ENCODE measurements around the gene GJC1. TPM values are rescaled to one million over a fixed set of nuclear protein-coding genes. Genes with fewer than 3 reads are reported as not detected.

GJC1 gene
- total RNA-seq, 1 donor from 2014 or later: 7.5 TPM

DNA sequence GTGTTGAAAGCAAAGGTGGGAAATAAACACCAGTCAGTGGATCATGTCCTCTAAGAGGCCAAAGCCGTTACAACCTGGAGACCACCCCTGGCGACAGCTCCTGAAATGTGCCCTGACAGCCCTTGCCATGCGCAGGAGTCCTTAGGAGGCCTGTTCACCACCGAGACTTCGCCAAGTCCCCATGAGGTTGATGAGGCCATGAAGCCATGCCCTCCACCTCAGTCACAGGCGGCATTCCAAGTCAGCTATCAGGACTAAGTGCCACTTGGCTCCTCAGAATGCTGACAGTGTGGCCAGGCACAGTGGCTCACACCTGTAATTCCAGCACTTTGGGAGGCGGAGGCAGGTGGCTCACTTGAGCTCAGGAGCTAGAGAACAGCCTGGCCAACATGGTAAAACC lies 44.2 kb downstream of the GJC1 start:
- H3K9me3 Mint-ChIP-seq: no peaks in the 10 kb centered on the region
- intact Hi-C loops (cut with micrococcal nuclease): no loop called here
- H3K4me1 Mint-ChIP-seq: no peaks in the 10 kb centered on the region
- no peaks in the 10 kb centered on the region for H3K36me3 Mint-ChIP-seq (ENCODE audit: low read depth)
- DNase-seq: peak; percentile 52
- peaks cover 2% of the 10 kb centered on the region for H3K27me3 Mint-ChIP-seq
- no peak overlapping the region for H3K27ac Mint-ChIP-seq
- no peak overlapping the region for H3K4me3 Mint-ChIP-seq

DNA sequence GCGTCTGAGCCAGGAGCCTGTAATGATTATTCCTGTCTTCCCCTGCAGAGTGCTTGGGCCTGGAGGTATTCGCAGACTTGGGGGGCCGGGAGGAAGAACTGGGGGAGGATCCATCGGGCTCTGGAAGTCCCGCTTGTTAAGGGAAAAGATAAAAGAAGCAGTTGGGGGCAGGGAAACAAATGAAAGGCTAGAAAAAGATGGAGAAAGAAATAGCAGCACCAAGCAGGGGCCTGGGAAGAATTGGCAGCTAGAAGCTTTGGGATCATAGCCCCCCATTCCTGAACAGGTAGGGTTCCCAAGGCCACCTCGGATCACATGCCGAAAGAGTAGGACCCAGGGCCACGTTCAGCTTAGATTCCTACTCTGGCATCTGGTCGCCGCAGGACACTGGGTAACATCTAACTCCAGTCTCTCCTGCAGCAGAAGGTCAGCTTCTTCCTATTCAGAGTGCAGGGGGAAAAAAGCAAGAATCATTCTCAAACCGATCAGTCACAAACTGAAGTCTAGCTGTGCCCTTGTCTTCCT lies 47.7 kb downstream of the GJC1 start:
- Mint-ChIP-seq H3K4me3 (no peak overlapping the region), H3K27ac (no peak overlapping the region)
- intact Hi-C loops (cut with micrococcal nuclease): no loop called here

DNA sequence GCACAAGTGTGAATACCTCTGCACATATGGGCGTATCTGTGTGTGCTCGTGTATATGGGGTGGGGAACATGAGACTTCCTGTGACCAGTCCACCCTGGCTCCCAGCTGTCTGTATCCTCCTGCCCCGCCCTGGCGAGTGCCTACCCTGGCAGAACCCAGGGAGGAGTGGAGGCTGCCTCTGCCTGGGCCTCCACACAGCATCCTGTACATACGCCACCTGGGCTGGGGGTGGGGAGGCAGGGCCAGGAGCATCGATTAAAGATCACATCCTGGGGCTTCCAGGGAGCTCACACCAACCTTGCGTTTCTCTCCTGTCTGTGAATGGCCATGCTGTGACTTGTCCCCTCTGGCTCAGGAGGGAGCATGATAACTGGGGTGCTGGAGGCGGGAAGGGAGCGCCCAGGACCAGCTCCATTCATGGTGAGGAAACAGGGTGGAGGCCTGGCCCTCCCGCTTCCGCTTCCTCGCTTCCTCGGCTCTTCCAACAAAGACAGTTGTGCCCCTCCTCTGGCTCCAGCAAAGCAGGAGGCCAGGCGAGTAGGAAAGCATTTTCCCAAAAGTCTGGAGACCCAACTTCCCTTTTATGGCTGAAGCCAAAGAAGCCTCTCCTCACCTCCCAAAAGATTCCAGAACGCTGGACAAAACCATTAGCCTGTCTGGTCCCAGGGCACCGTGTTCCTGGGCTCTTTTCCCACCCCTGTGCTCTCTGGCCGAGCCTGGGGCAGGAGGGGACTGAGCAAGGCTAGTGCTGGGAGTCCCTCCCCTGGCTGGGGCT lies 48.3 kb downstream of the GJC1 start:
- H3K27me3 Mint-ChIP-seq: peaks cover 7% of the 10 kb centered on the region
- H3K4me3 Mint-ChIP-seq: no peak overlapping the region
- H3K27ac Mint-ChIP-seq: no peak overlapping the region

More for the DNA sequence above, 47.7 kb downstream of the GJC1 start:
- H3K36me3 Mint-ChIP-seq (ENCODE audit: low read depth): no peaks in the 10 kb centered on the region
- H3K4me1 Mint-ChIP-seq: peaks cover 7% of the 10 kb centered on the region
- H3K27me3 Mint-ChIP-seq: peaks cover 2% of the 10 kb centered on the region
- H3K9me3 Mint-ChIP-seq: no peaks in the 10 kb centered on the region
- DNase-seq: no peak

DNA sequence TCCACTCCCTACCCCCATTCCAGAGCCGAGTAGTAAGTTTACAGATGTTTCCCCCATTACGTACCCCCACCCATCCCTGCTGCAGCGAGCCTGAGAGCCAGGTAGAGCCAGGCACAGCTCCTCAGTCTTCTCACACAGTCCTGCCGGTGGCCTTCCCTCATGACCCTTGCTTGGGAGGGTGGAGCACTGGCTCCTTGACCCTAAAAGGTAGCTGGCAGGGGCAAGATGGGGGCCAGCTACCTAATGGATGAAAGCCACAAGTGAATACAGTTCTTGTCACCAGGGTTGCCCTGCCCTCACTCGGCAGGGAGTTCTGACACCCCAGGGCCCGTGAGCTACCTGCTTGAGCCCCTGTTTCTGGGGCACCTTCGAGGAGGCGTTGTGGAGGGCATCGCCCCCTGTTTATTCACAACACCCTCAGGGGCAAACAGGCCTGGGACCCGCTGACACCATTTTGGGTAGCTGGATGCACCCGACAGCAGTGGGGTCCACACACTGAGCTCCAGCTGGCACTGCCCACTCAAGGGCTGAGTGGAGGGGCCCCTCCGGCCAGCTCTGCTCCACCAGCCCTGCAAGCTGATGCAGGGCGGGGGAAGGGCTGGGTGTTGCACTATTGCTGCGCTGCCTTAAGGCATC lies 49.1 kb downstream of the GJC1 start:
- Mint-ChIP-seq H3K9me3 (no peaks in the 10 kb centered on the region), H3K36me3 (ENCODE audit: low read depth) (no peaks in the 10 kb centered on the region), H3K27me3 (peaks cover 8% of the 10 kb centered on the region), H3K4me1 (peaks cover 10% of the 10 kb centered on the region), H3K4me3 (no peak overlapping the region), H3K27ac (no peak overlapping the region)
- intact Hi-C loops (cut with micrococcal nuclease): no loop called here
- DNase-seq: no peak

More for the DNA sequence above, 48.3 kb downstream of the GJC1 start:
- H3K36me3 Mint-ChIP-seq (ENCODE audit: low read depth): no peaks in the 10 kb centered on the region
- H3K4me1 Mint-ChIP-seq: peaks cover 7% of the 10 kb centered on the region
- no peaks in the 10 kb centered on the region for H3K9me3 Mint-ChIP-seq
- intact Hi-C loops (cut with micrococcal nuclease): no loop called here
- no peak for DNase-seq

DNA sequence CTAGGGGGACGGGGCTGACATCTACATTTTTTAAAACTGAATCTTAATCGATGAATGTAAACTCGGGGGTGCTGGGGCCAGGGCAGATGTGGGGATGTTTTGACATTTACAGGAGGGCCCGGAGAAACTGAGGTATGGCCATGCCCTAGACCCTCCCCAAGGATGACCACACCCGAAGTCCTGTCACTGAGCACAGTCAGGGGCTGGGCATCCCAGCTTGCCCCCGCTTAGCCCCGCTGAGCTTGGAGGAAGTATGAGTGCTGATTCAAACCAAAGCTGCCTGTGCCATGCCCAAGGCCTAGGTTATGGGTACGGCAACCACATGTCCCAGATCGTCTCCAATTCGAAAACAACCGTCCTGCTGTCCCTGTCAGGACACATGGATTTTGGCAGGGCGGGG lies 49.9 kb downstream of the GJC1 start:
- no peak overlapping the region for H3K27ac Mint-ChIP-seq
- DNase-seq: peak; percentile 54
- no peaks in the 10 kb centered on the region for H3K9me3 Mint-ChIP-seq
- intact Hi-C loops (cut with micrococcal nuclease): no loop called here
- H3K27me3 Mint-ChIP-seq: peaks cover 8% of the 10 kb centered on the region
- H3K4me3 Mint-ChIP-seq: no peak overlapping the region
- no peaks in the 10 kb centered on the region for H3K36me3 Mint-ChIP-seq (ENCODE audit: low read depth)
- H3K4me1 Mint-ChIP-seq: peaks cover 12% of the 10 kb centered on the region

DNA sequence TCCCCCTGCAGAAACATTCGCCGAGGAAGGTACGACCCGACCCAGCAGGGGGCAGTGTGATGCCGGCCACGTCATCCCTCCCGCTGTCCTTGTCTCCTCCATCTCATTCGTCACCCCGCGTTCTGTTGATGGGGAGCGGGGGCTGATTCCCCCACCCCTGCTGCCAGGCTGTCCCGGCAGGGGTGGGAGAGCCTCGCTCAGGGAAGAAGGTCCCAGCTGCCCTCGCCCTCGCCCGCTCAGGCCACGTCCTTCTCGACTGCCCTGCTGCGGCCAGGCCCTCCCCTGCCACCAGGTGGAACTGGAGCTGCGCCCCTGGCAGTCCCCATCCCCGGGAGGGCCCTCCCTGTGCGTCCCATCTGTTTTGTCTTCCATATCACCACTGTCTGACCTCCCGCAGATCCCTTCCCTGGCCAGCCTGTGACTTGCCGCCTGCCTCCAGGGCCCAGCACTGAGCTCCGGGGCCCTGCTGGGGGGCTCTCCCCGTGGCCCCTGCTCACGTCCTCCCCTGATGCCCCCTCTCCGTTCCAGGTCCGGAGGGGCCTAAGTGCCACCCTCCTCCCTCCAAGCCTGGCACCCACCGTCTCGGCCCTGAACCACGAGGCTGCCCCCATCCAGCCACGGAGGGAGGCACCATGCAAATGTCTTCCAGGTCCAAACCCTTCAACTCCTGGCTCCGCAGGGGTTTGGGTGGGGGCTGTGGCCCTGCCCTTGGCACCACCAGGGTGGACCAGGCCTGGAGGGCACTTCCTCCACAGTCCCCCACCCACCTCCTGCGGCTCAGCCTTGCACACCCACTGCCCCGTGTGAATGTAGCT lies 50.7 kb downstream of the GJC1 start:
- H3K4me3 Mint-ChIP-seq: peak overlapping the region; percentile 70
- no peak overlapping the region for H3K27ac Mint-ChIP-seq
- peaks cover 14% of the 10 kb centered on the region for H3K4me1 Mint-ChIP-seq
- no peaks in the 10 kb centered on the region for H3K9me3 Mint-ChIP-seq
- intact Hi-C loops (cut with micrococcal nuclease): loop anchor here (1.0 to 10.0 kb wide), 3 partner anchors 86 to 353 kb away; partner anchors contain the start of gene PLCD3
- H3K36me3 Mint-ChIP-seq (ENCODE audit: low read depth): no peaks in the 10 kb centered on the region
- peak; percentile 95 for DNase-seq
- H3K27me3 Mint-ChIP-seq: peaks cover 8% of the 10 kb centered on the region

DNA sequence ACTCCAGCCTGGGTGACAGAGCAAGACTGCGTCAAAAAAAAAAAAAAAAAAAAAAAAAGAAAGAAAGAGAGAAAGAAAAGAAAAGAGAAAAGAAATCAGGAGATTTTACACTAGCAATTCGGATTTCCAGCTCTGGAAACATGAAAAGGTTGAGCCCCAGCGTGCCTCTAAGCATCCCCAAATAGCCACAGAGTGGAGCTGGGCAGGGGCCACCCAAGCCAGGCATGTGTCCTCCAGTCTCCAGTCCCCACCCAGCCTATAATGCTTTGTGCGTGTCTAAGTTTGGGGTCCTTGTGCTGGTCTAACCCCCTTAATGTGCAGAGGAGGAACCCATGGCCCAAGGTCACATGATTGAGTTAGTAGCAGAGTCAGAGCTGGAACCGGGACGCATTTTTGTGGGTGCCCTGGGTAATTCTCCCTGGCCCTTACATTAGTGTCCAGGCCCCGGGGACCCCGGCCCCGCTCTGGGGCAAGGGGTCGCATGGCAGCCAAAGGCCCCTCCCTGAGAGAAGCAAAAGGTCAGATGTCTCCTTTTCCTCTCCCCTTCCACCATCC lies 51.4 kb downstream of the GJC1 start:
- intact Hi-C loops (cut with micrococcal nuclease): loop anchor here (1.0 to 10.0 kb wide), 3 partner anchors 87 to 354 kb away; partner anchors contain the start of gene PLCD3
- no peaks in the 10 kb centered on the region for H3K9me3 Mint-ChIP-seq
- peak overlapping the region; percentile 70 for H3K4me3 Mint-ChIP-seq
- H3K27me3 Mint-ChIP-seq: peaks cover 8% of the 10 kb centered on the region
- peaks cover 14% of the 10 kb centered on the region for H3K4me1 Mint-ChIP-seq
- H3K27ac Mint-ChIP-seq: no peak overlapping the region
- DNase-seq: no peak
- no peaks in the 10 kb centered on the region for H3K36me3 Mint-ChIP-seq (ENCODE audit: low read depth)

DNA sequence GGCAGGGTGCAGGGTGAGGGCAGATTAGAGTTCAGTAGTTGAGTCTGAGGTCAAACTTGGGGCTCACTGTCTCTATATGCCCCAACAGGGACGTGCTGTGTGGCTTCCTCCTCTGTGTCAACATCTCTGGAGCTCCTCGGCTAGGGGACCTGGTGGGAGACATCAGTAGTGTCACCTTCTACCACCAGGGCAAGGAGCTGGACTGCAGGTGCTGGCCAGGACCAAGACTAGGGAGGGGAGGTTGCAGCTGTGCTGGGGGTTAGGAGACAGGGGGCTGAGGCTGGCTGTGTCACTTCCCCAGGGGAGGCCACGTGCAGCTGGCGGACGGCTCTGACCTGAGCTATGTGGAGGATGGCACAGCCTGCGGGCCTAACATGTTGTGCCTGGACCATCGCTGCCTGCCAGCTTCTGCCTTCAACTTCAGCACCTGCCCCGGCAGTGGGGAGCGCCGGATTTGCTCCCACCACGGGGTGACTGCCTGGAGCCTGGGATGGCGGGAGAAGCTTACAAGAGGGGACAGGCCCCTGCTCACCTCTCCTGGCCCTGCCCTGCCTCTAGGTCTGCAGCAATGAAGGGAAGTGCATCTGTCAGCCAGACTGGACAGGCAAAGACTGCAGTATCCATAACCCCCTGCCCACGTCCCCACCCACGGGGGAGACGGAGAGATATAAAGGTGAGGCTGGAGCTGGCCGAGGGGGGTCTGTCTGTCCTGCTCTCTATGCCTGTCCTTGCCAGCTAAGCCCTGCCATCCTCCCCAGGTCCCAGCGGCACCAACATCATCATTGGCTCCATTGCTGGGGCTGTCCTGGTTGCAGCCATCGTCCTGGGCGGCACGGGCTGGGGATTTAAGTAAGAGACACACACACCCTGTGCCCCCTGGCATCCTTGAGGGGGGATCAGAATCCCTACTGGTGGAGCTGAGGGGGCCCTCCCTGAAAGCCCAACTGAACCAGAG lies 52.4 kb downstream of the GJC1 start:
- Mint-ChIP-seq H3K4me1 (peaks cover 14% of the 10 kb centered on the region), H3K4me3 (peak overlapping the region; percentile 30), H3K36me3 (ENCODE audit: low read depth) (no peaks in the 10 kb centered on the region), H3K27ac (no peak overlapping the region), H3K9me3 (no peaks in the 10 kb centered on the region), H3K27me3 (peaks cover 8% of the 10 kb centered on the region)
- intact Hi-C loops (cut with micrococcal nuclease): loop anchor here (2.0 to 10.0 kb wide), 2 partner anchors 243 to 355 kb away; partner anchors contain the start of gene PLCD3
- DNase-seq: peak; percentile 60

DNA sequence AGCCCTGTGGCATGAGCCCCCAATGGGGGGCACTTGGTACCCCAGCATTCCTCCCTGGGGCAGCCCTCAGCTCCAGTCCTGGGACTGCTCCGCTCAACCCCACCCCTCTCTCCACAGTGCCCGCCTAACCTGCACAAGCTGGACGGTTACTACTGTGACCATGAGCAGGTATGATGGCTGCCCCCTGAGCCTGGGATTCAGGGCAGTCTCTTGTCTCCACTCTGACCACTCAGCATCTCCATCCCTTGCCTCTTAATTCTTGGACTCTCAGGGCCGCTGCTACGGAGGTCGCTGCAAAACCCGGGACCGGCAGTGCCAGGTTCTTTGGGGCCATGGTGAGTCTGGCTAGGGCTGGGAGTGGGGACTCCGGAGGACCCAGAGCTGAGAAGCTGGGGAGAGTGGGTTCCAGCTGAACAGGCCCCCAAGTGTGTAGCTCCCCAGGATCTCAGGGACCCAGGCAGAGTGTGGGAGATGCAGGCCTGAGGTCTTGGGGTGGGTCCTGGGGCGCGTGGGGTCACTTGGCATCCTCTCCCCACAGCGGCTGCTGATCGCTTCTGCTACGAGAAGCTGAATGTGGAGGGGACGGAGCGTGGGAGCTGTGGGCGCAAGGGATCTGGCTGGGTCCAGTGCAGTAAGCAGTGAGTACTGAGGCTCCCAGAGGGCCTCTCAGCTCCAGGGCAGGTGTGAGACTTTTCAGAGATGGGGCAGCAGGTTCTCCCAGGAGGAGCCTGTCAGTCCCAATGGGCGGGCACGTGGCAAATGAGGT lies 53.3 kb downstream of the GJC1 start:
- Mint-ChIP-seq H3K27ac (no peak overlapping the region), H3K36me3 (ENCODE audit: low read depth) (no peaks in the 10 kb centered on the region), H3K4me1 (peaks cover 14% of the 10 kb centered on the region), H3K9me3 (no peaks in the 10 kb centered on the region), H3K4me3 (peak overlapping the region; percentile 30), H3K27me3 (peaks cover 8% of the 10 kb centered on the region)
- intact Hi-C loops (cut with micrococcal nuclease): loop anchor here (10.0 kb wide), 1 partner anchor 242 kb away; no protein-coding TSS in a partner anchor
- peak; percentile 58 for DNase-seq

DNA sequence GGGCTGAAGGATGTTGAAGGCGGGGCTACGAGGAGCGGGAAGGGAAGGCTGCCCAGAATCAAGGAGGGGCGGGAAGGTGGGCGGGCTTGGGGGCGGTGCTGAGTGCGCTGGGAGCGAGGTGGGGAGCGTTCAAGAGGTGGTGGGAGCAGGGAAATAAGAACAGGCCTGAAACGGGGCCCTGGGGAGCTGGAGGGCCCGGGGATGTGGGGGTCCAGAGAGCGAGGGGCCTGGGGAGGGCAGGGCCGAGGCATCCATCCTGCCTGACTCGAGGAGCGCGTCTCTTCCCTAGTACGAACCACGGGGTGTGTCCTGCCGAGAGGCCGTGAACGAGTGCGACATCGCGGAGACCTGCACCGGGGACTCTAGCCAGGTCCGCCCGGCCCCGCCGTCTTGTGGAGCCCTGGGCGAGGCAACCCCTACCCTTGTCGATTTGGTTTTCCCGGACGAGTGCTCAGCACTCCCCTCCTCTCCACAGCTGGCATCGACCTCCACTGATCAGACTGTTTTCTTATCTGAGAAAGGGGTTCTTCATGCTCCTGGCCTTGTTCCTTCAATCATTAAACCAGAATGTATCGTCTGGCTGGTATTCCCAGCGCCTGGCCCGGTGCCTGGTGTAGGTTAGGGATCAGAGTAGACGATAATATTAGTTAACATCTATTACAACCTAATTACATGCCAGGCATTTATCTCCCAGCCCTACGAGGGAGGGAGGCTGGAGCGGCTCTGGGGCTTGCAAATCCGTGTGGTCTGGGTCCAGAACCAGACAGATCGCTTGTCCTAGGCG lies 54.1 kb downstream of the GJC1 start:
- Mint-ChIP-seq H3K36me3 (ENCODE audit: low read depth) (no peaks in the 10 kb centered on the region), H3K9me3 (no peaks in the 10 kb centered on the region), H3K27me3 (peaks cover 8% of the 10 kb centered on the region), H3K4me1 (peaks cover 14% of the 10 kb centered on the region), H3K4me3 (peak overlapping the region; percentile 88), H3K27ac (peak overlapping the region; percentile 77)
- DNase-seq: no peak
- intact Hi-C loops (cut with micrococcal nuclease): loop anchor here (1.0 to 10.0 kb wide), 4 partner anchors 53 to 247 kb away; no protein-coding TSS in a partner anchor

DNA sequence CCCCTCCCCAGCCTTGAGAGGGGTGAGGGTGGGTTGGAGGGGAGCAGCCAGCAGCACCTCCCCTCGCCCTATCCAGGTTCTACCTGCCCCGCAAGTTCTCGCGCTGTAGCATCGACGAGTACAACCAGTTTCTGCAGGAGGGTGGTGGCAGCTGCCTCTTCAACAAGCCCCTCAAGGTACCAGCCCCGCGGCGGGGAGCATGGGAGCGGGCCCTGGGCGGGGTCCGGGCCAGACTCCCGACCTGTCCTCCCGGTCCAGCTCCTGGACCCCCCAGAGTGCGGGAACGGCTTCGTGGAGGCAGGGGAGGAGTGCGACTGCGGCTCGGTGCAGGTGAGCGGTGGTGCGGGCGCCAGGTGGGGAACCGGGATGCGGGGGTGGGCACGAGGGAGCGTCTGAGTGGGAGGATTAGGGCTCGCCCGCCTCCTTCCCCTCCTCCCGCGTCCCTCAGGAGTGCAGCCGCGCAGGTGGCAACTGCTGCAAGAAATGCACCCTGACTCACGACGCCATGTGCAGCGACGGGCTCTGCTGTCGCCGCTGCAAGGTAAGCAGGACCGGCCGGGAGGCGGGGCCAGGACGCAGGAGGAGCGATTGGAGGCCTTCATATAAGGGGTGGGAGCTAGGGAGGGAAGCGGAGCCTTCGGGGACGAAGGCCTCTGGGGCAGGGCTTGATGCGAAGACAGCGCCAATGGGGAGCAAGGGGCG lies 54.8 kb downstream of the GJC1 start:
- Mint-ChIP-seq H3K4me1 (peaks cover 14% of the 10 kb centered on the region), H3K27me3 (peaks cover 8% of the 10 kb centered on the region)

More for the DNA sequence above, 54.8 kb downstream of the GJC1 start:
- no peaks in the 10 kb centered on the region for H3K36me3 Mint-ChIP-seq (ENCODE audit: low read depth)
- peak overlapping the region; percentile 88 for H3K4me3 Mint-ChIP-seq
- peak overlapping the region; percentile 81 for H3K27ac Mint-ChIP-seq
- intact Hi-C loops (cut with micrococcal nuclease): loop anchor here (1.0 to 10.0 kb wide), 4 partner anchors 54 to 248 kb away; no protein-coding TSS in a partner anchor
- no peaks in the 10 kb centered on the region for H3K9me3 Mint-ChIP-seq
- DNase-seq: peak; percentile 99

Measured in activated CD4-positive, alpha-beta T cell treated with anti-CD3 and anti-CD28 coated beads, Interleukin-2, amount 10 ng/mL, durations not matched to agents 24 days and 14 days (primary cell).